H9 (cell line): ENCODE measurements around the gene GRM1. TPM values are rescaled to one million over a fixed set of nuclear protein-coding genes. Genes with fewer than 3 reads are reported as not detected.

Experiments used
- DNase-seq: peaks from one replicate; pipeline ENCODE4 v3.0.0-alpha.2; 2017
- H2AFZ ChIP-seq: one replicate; pipeline ENCODE4 v1.6.1; 2013; ENCODE audit warnings: mild to moderate bottlenecking, low read length, control low read depth, moderate library complexity
- H2AK5ac ChIP-seq: 2 replicates; pipeline ENCODE4 v1.6.1; 2013; ENCODE audit warnings: low read length, control low read depth, mixed read lengths; ENCODE audit not compliant: insufficient read length
- H2BK120ac ChIP-seq: one replicate; pipeline ENCODE4 v1.6.1; 2013; ENCODE audit warnings: low read depth, mild to moderate bottlenecking, low read length, control low read depth, inconsistent platforms; ENCODE audit not compliant: poor library complexity, severe bottlenecking
- H2BK12ac ChIP-seq: 2 replicates; pipeline ENCODE4 v1.6.1; 2013; ENCODE audit warnings: low read length, control low read depth, mixed read lengths, low read depth; ENCODE audit not compliant: insufficient read length
- H2BK15ac ChIP-seq: 2 replicates; pipeline ENCODE4 v1.6.1; 2013; ENCODE audit warnings: low read depth, low read length, control low read depth
- H2BK20ac ChIP-seq: one replicate; pipeline ENCODE4 v1.6.1; 2013; ENCODE audit warnings: low read depth, mild to moderate bottlenecking, low read length, control low read depth, inconsistent platforms; ENCODE audit not compliant: poor library complexity, severe bottlenecking
- H2BK5ac ChIP-seq: 2 replicates; pipeline ENCODE4 v1.6.1; 2013; ENCODE audit warnings: low read length, control low read depth, mixed read lengths; ENCODE audit not compliant: insufficient read length
- H3K14ac ChIP-seq: 2 replicates; pipeline ENCODE4 v1.6.1; 2013; ENCODE audit warnings: low read length, control low read depth; ENCODE audit not compliant: insufficient read depth
- H3K18ac ChIP-seq: 2 replicates; pipeline ENCODE4 v1.6.1; 2013; ENCODE audit warnings: low read depth, mild to moderate bottlenecking, mixed read lengths, low read length, control low read depth; ENCODE audit not compliant: insufficient read length
- H3K23ac ChIP-seq: 2 replicates; pipeline ENCODE4 v1.6.1; 2013; ENCODE audit warnings: low read length, control low read depth, mixed read lengths, low read depth; ENCODE audit not compliant: insufficient read length
- H3K23me2 ChIP-seq: 2 replicates; pipeline ENCODE4 v1.6.1; 2013; ENCODE audit warnings: low read depth, mild to moderate bottlenecking, mixed read lengths, low read length, control low read depth; ENCODE audit not compliant: insufficient read length, poor library complexity, severe bottlenecking
- H3K27ac ChIP-seq: 2 replicates; pipeline ENCODE4 v1.5.1; 2013; ENCODE audit warnings: low read length, control low read depth, mixed read lengths, low read depth; ENCODE audit not compliant: insufficient read length
- H3K27me3 ChIP-seq: 2 replicates; pipeline ENCODE4 v1.6.1; 2013; ENCODE audit warnings: low read length, control low read depth, inconsistent platforms; ENCODE audit not compliant: insufficient read depth
- H3K4ac ChIP-seq: 2 replicates; pipeline ENCODE4 v1.6.1; 2013; ENCODE audit warnings: low read depth, mild to moderate bottlenecking, control low read depth, inconsistent platforms, low read length, moderate library complexity
- H3K4me1 ChIP-seq: 2 replicates; pipeline ENCODE4 v1.6.1; 2013; ENCODE audit warnings: low read length, control low read depth, inconsistent platforms; ENCODE audit not compliant: insufficient read depth
- H3K4me2 ChIP-seq: 2 replicates; pipeline ENCODE4 v1.6.1; 2013; ENCODE audit warnings: low read length, control low read depth, mixed read lengths; ENCODE audit not compliant: insufficient read length, insufficient read depth
- H3K56ac ChIP-seq: 2 replicates; pipeline ENCODE4 v1.6.1; 2013; ENCODE audit warnings: low read depth, mild to moderate bottlenecking, mixed read lengths, low read length, control low read depth; ENCODE audit not compliant: insufficient read length
- H3K79me1 ChIP-seq: 2 replicates; pipeline ENCODE4 v1.6.1; 2013; ENCODE audit warnings: low read depth, mild to moderate bottlenecking, moderate library complexity, low read length, control low read depth, inconsistent platforms; ENCODE audit not compliant: insufficient read depth, poor library complexity, severe bottlenecking
- H3K79me2 ChIP-seq: 2 replicates; pipeline ENCODE4 v1.6.1; 2013; ENCODE audit warnings: low read length, control low read depth, inconsistent platforms; ENCODE audit not compliant: insufficient read depth
- H3K9ac ChIP-seq: 2 replicates; pipeline ENCODE4 v1.6.1; 2013; ENCODE audit warnings: low read length, control low read depth, mixed read lengths; ENCODE audit not compliant: insufficient read length; ENCODE audit errors: extremely low read depth
- H3K9me3 ChIP-seq: one replicate; pipeline ENCODE4 v1.6.1; 2013; ENCODE audit warnings: low read depth, low read length, inconsistent platforms; ENCODE audit not compliant: control insufficient read depth
- H3T11ph ChIP-seq: one replicate; pipeline ENCODE4 v1.6.1; 2013; ENCODE audit warnings: mild to moderate bottlenecking, low read length, control low read depth, inconsistent platforms
- H4K20me1 ChIP-seq: one replicate; pipeline ENCODE4 v1.6.1; 2013; ENCODE audit not compliant: control insufficient read depth, insufficient read length, insufficient read depth
- H4K5ac ChIP-seq: 2 replicates; pipeline ENCODE4 v1.6.1; 2013; ENCODE audit warnings: low read depth, mild to moderate bottlenecking, mixed read lengths, low read length, control low read depth; ENCODE audit not compliant: insufficient read length
- H4K8ac ChIP-seq: replicated peaks from 2 replicates; pipeline ENCODE4 v1.6.1; 2013; ENCODE audit warnings: low read length, control low read depth, mixed read lengths, low read depth; ENCODE audit not compliant: insufficient read length
- H4K91ac ChIP-seq: 2 replicates; pipeline ENCODE4 v1.6.1; 2013; ENCODE audit warnings: low read depth, mild to moderate bottlenecking, moderate library complexity, mixed read lengths, low read length, control low read depth; ENCODE audit not compliant: insufficient read length
- H3K27ac Mint-ChIP-seq, 3 experiments: 2 replicates in 2 of 3; 3 replicates in 1 of 3; pipeline ENCODE4 v1.8.0; 2020 to 2021; ENCODE audit warnings: mixed read lengths in 3 of 3, mild to moderate bottlenecking in 1 of 3, moderate library complexity in 1 of 3
- H3K27me3 Mint-ChIP-seq: 2 replicates; pipeline ENCODE4 v1.8.0; 2021; ENCODE audit warnings: low read depth, mild to moderate bottlenecking, moderate library complexity, mixed read lengths
- H3K36me3 Mint-ChIP-seq, 3 experiments: 2 replicates in 2 of 3; 3 replicates in 1 of 3; pipeline ENCODE4 v1.8.0; 2020 to 2021; ENCODE audit warnings: low read depth in 3 of 3, mixed read lengths in 3 of 3; ENCODE audit not compliant: insufficient read depth in 1 of 3
- H3K4me1 Mint-ChIP-seq, 2 experiments: 2 replicates each; pipeline ENCODE4 v1.8.0; 2020; ENCODE audit warnings: mixed read lengths in 2 of 2
- H3K4me3 Mint-ChIP-seq, 2 experiments: 2 replicates in 1 of 2; 3 replicates in 1 of 2; pipeline ENCODE4 v1.8.0; 2020 to 2021; ENCODE audit warnings: mild to moderate bottlenecking in 2 of 2, mixed read lengths in 2 of 2, moderate library complexity in 1 of 2
- H3K9me3 Mint-ChIP-seq, 2 experiments: 2 replicates in 1 of 2; 3 replicates in 1 of 2; pipeline ENCODE4 v1.8.0; 2020; ENCODE audit warnings: mild to moderate bottlenecking in 2 of 2, mixed read lengths in 2 of 2, moderate library complexity in 1 of 2
- CTCF ChIP-seq: fragments of 200-600 bp; sonication (generic); conservative IDR thresholded peaks from 3 replicates; pipeline ENCODE4 v1.8.0; 2021; ENCODE audit warnings: antibody characterized with exemption, mild to moderate bottlenecking
- total RNA-seq: library from RNA; stranded (reverse); gene quantifications from 2 replicates; pipeline ENCODE4 v1.2.1, GENCODE V29; 2021

GRM1 gene
- total RNA-seq, 1 experiment from 2014 or later, result 0.39 TPM

GRCh38 chr6:146302994-146303393 is 274.1 kb downstream of the GRM1 start:
- TF ChIP-seq CTCF, result no peak
- H3K23me2 ChIP-seq, result no peaks in the 10 kb centered on the region
- DNase-seq, result no peak
- Mint-ChIP-seq H3K27me3 (no peaks in the 10 kb centered on the region; the same call in 1 of the 2 replicates), H3K9me3 (no peaks in the 10 kb centered on the region), H3K4me3 (no peak overlapping the region), H3K27ac (no peak overlapping the region), H3K36me3 (no peaks in the 10 kb centered on the region; a peak in 1 of 7 replicates), H3K4me1 (peaks cover 0 to 7% of the 10 kb centered on the region in 2 experiments; a peak in 2 of 4 replicates)
- no peak overlapping the region for H2BK20ac ChIP-seq
- H3K9ac ChIP-seq, result no peak overlapping the region
- H3K4me1 ChIP-seq, result no peaks in the 10 kb centered on the region
- no peak overlapping the region for H3K18ac ChIP-seq
- H2BK120ac ChIP-seq, result no peak overlapping the region
- no peak overlapping the region for H2BK15ac ChIP-seq
- H3T11ph ChIP-seq, result no peak overlapping the region
- no peak overlapping the region for H2AFZ ChIP-seq
- H2BK12ac ChIP-seq, result no peak overlapping the region
- H3K14ac ChIP-seq, result no peak overlapping the region
- no peaks in the 10 kb centered on the region; the same call in 1 of the 2 replicates for H3K79me2 ChIP-seq
- H2AK5ac ChIP-seq, result no peak overlapping the region
- H2BK5ac ChIP-seq, result no peak overlapping the region
- no peak overlapping the region for H3K56ac ChIP-seq
- H3K27ac ChIP-seq, result no peak overlapping the region
- H4K91ac ChIP-seq, result no peak overlapping the region
- no peak overlapping the region for H3K23ac ChIP-seq
- no peaks in the 10 kb centered on the region for H3K79me1 ChIP-seq
- no peaks in the 10 kb centered on the region for H3K27me3 ChIP-seq
- no peaks in the 10 kb centered on the region for H3K9me3 ChIP-seq
- no peak overlapping the region for H4K5ac ChIP-seq
- no peaks in the 10 kb centered on the region for H4K20me1 ChIP-seq
- no peak overlapping the region for H3K4me2 ChIP-seq
- no peak overlapping the region for H3K4ac ChIP-seq
- no peak overlapping the region for H4K8ac ChIP-seq
